Glutamatergic neuron (in vitro differentiated cells): ENCODE data around the gene WFDC2. TPM values are rescaled to one million over a fixed set of nuclear protein-coding genes. Genes with fewer than 3 reads are reported as not detected.

Experiments used
- DNase-seq: peaks from one replicate; pipeline ENCODE4 v3.0.0; 2022
- H3K27ac Mint-ChIP-seq: one replicate; pipeline ENCODE4 v1.8.0; 2020; ENCODE audit warnings: mild to moderate bottlenecking, mixed read lengths, inconsistent platforms; ENCODE audit not compliant: unreplicated experiment
- H3K27me3 Mint-ChIP-seq: one replicate; pipeline ENCODE4 v1.8.0; 2020; ENCODE audit warnings: mild to moderate bottlenecking, moderate library complexity, mixed read lengths, inconsistent platforms; ENCODE audit not compliant: unreplicated experiment
- H3K36me3 Mint-ChIP-seq: one replicate; pipeline ENCODE4 v1.8.0; 2020; ENCODE audit warnings: mild to moderate bottlenecking, mixed read lengths, inconsistent platforms; ENCODE audit not compliant: unreplicated experiment
- H3K4me1 Mint-ChIP-seq: one replicate; pipeline ENCODE4 v1.8.0; 2020; ENCODE audit warnings: mild to moderate bottlenecking, low read depth, mixed read lengths, inconsistent platforms; ENCODE audit not compliant: unreplicated experiment
- H3K4me3 Mint-ChIP-seq: one replicate; pipeline ENCODE4 v1.8.0; 2020; ENCODE audit warnings: mild to moderate bottlenecking, mixed read lengths, inconsistent platforms; ENCODE audit not compliant: unreplicated experiment
- H3K9me3 Mint-ChIP-seq: one replicate; pipeline ENCODE4 v1.8.0; 2020; ENCODE audit warnings: mild to moderate bottlenecking, moderate library complexity, mixed read lengths, inconsistent platforms; ENCODE audit not compliant: unreplicated experiment
- total RNA-seq: library from RNA; stranded (reverse); fragmentation: NEBNext Ultra II Directional; extraction: Animal tissue kit (Norgen Biotek cat#: 25700); gene quantifications from one replicate; pipeline ENCODE4 v1.2.1, GENCODE V29; 2021; ENCODE audit not compliant: unreplicated experiment
- TF ChIP-seq, protein P1 (sequence below): fragments of 200-600 bp; sonication (generic); IDR thresholded peaks from one replicate; pipeline ENCODE4 v1.5.0; 2021; ENCODE audit not compliant: partially characterized antibody, unreplicated experiment

The WFDC2 gene
- total RNA-seq, 1 donor from 2014 or later, result 4.8 TPM

DNA sequence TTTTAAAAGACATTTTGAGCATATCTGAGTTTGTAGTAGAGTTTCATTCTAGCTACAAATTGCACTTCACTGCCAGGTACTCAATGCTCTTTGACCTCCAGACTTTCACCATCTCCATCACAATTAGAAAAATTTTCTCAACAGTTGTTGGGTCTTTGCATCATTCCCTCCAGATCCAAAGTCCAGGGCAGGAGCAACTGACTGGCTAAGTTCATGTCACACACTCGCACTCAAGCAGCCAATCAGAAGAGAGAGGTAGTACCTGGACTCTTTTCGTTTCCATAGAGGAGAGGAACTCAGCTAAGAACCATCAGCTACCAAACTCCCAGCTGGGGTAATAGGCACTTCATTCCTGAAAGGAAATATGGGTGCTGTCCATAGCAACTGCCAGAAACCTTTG, 36.8 kb downstream of the WFDC2 start:
- no peak for DNase-seq
- H3K36me3 Mint-ChIP-seq, result no peaks in the 10 kb centered on the region

DNA sequence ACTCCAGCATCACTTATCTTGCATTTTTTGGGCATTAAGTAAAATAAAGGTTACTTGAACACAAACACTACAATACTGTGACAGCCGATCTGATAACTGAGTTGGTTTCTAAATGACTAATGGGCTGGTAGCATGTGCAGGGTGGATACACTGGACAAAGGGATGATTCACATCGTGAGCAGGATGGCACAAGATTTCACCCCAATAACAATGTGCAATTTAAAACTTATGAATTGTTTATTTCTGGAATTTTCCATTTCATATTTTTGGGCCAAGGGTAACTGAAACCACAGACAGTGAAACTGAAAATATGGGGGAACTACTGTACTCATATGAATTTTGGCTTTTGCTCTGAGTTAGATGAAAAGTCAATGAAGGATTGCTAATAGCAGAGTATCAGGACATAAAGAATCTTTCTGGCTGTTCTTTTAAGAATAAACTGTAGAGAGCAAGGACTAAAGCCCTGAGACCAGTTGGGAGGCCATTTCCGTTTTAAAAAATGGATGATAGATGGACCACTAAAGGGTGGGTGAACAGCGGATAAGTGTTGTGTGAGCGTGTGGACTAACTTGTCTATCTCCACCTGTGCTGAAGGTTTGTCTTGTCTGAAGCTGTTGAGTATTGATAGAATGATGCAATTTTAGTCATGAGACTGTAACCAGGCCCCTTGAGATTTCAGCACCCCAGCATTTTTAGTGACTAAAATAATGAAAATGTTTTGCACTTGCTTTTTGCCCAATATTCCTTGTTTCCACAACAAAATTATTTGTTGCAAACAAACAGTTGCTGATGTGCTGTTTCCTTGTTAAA, 37.7 kb downstream of the WFDC2 start:
- Mint-ChIP-seq H3K27me3 (no peaks in the 10 kb centered on the region), H3K4me3 (no peak overlapping the region), H3K36me3 (no peaks in the 10 kb centered on the region), H3K4me1 (no peaks in the 10 kb centered on the region), H3K9me3 (no peaks in the 10 kb centered on the region), H3K27ac (no peak overlapping the region)
- no peak for DNase-seq
- TF ChIP-seq, protein P1, sequence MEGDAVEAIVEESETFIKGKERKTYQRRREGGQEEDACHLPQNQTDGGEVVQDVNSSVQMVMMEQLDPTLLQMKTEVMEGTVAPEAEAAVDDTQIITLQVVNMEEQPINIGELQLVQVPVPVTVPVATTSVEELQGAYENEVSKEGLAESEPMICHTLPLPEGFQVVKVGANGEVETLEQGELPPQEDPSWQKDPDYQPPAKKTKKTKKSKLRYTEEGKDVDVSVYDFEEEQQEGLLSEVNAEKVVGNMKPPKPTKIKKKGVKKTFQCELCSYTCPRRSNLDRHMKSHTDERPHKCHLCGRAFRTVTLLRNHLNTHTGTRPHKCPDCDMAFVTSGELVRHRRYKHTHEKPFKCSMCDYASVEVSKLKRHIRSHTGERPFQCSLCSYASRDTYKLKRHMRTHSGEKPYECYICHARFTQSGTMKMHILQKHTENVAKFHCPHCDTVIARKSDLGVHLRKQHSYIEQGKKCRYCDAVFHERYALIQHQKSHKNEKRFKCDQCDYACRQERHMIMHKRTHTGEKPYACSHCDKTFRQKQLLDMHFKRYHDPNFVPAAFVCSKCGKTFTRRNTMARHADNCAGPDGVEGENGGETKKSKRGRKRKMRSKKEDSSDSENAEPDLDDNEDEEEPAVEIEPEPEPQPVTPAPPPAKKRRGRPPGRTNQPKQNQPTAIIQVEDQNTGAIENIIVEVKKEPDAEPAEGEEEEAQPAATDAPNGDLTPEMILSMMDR, result no peak

More for the DNA sequence above, 36.8 kb downstream of the WFDC2 start:
- Mint-ChIP-seq H3K4me3 (no peak overlapping the region), H3K27ac (no peak overlapping the region), H3K4me1 (peaks cover 1% of the 10 kb centered on the region), H3K27me3 (no peaks in the 10 kb centered on the region), H3K9me3 (no peaks in the 10 kb centered on the region)
- TF ChIP-seq, protein P1, result no peak

DNA sequence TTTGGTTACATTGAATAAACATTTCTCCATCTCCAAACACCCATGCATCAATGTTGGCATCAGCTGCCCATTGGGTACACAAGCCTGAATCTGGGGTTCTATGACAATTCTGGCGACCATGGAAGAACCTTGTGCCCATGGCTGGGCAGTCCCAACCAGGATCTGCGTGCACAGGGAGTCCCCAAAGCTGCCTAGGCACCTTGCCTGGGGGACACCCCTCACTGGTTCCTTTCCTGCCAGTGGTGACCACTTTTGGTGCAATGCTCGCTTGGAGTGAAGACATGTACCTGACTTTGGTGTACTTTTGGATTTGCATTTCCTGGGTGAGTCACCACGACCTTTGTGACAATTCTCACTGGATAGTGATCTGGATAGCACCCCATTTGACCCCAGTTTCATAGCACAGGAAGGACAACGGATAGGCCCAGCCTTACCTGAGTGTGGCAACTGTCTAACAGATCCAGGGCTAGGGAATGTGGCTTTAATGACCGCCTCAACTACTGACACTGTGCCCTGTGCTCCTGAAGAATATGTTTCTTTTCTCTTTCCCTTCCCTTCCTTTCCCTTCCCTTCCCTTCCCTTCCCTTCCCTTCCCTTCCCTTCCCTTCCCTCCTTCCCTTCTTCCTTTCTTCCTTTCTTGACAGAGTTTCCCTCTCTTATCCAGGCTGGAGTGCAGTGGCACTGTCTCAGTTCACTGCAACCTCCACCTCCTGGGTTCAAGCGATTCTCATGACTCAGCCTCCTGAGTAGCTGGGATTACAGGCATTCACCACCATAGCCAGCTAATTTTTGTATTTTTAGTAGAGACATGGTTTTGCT, 38.7 kb downstream of the WFDC2 start:
- no peak for DNase-seq

DNA sequence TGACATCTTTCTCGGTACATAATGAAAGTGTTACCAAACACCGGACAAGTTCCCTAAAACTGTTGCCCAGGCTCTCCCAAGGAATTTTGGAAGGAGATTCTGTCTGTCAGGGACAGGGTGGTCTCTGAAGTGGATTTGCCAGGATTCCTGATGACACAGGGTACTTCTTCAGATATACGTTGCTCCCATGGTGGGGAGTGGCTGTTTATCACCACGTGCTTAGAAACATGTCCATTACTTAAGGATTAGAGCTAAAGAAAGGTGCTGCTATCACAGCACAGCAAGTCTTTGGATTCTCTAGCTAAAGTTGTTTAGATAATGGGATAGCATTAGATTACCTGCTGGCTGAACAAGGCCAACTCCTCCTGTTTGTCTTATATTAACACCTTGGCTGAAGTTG, 39.5 kb downstream of the WFDC2 start:
- no peak for DNase-seq
- Mint-ChIP-seq H3K4me1 (no peaks in the 10 kb centered on the region), H3K9me3 (no peaks in the 10 kb centered on the region), H3K36me3 (no peaks in the 10 kb centered on the region), H3K27ac (no peak overlapping the region), H3K27me3 (no peaks in the 10 kb centered on the region), H3K4me3 (no peak overlapping the region)
- TF ChIP-seq, protein P1, result no peak

More for the DNA sequence above, 38.7 kb downstream of the WFDC2 start:
- Mint-ChIP-seq H3K4me3 (no peak overlapping the region), H3K27ac (no peak overlapping the region), H3K9me3 (no peaks in the 10 kb centered on the region), H3K4me1 (no peaks in the 10 kb centered on the region), H3K36me3 (no peaks in the 10 kb centered on the region), H3K27me3 (no peaks in the 10 kb centered on the region)
- TF ChIP-seq, protein P1, result no peak
